OCI-LY1 (cell line): ENCODE measurements around the gene SDK2.

Source experiments
- H2AFZ ChIP-seq: fragments of 200-600 bp; sonication (generic), shearing (Covaris generic); 2 replicates; pipeline ENCODE4 v1.6.0; 2014; ENCODE audit warnings: antibody characterized with exemption, mild to moderate bottlenecking, low read length
- H3F3A ChIP-seq: fragments of 200-600 bp; sonication (generic), shearing (Covaris generic); 2 replicates; pipeline ENCODE4 v1.6.0; 2014; ENCODE audit warnings: mild to moderate bottlenecking, antibody characterized with exemption, low read length, moderate library complexity; ENCODE audit not compliant: insufficient read depth
- H3K27ac ChIP-seq: fragments of 200-600 bp; sonication (generic); 2 replicates; pipeline ENCODE4 v1.5.1; 2014; ENCODE audit warnings: low read length, mixed run types, mild to moderate bottlenecking, low read depth; ENCODE audit not compliant: poor library complexity, severe bottlenecking
- H3K27me3 ChIP-seq: fragments of 200-600 bp; sonication (generic); 2 replicates; pipeline ENCODE4 v1.6.0; 2014; ENCODE audit warnings: antibody characterized with exemption, mild to moderate bottlenecking, low read length, moderate library complexity; ENCODE audit not compliant: insufficient read depth
- H3K36me3 ChIP-seq: fragments of 200-600 bp; sonication (generic); 2 replicates; pipeline ENCODE4 v1.6.1; 2014; ENCODE audit warnings: mild to moderate bottlenecking, antibody characterized with exemption, low read length, moderate library complexity, mixed read lengths; ENCODE audit not compliant: insufficient read depth
- H3K4me1 ChIP-seq: fragments of 200-600 bp; sonication (generic); 2 replicates; pipeline ENCODE4 v1.5.1; 2014; ENCODE audit warnings: mild to moderate bottlenecking, low read length, moderate library complexity; ENCODE audit not compliant: insufficient read depth, severe bottlenecking
- H3K4me2 ChIP-seq: fragments of 200-600 bp; sonication (generic), shearing (Covaris generic); 2 replicates; pipeline ENCODE4 v1.6.1; 2014; ENCODE audit warnings: low read length
- H3K4me3 ChIP-seq: fragments of 200-600 bp; sonication (generic); 2 replicates; pipeline ENCODE4 v1.5.1; 2014; ENCODE audit warnings: low read length, low read depth, mild to moderate bottlenecking, mixed read lengths; ENCODE audit not compliant: poor library complexity, severe bottlenecking
- H3K79me2 ChIP-seq: fragments of 200-600 bp; shearing (Covaris generic); 2 replicates; pipeline ENCODE4 v1.6.1; 2016; ENCODE audit warnings: mixed run types, low read length, mixed read lengths; ENCODE audit not compliant: insufficient read depth
- H3K9ac ChIP-seq: fragments of 200-600 bp; sonication (generic), shearing (Covaris generic); 2 replicates; pipeline ENCODE4 v1.6.1; 2014; ENCODE audit warnings: mild to moderate bottlenecking, low read length, mixed read lengths
- H3K9me2 ChIP-seq: fragments of 200-600 bp; sonication (generic), shearing (Covaris generic); 2 replicates; pipeline ENCODE4 v1.6.1; 2014; ENCODE audit warnings: low read depth, mild to moderate bottlenecking, low read length, mixed read lengths
- H3K9me3 ChIP-seq: fragments of 200-600 bp; shearing (Covaris generic); 2 replicates; pipeline ENCODE4 v1.6.1; 2014; ENCODE audit warnings: low read length, mixed read lengths
- H4K20me1 ChIP-seq: fragments of 200-600 bp; sonication (generic), shearing (Covaris generic); 2 replicates; pipeline ENCODE4 v1.6.0; 2016; ENCODE audit warnings: mild to moderate bottlenecking, low read length; ENCODE audit not compliant: insufficient read depth
- EZH2 ChIP-seq: fragments of 200-600 bp; sonication (generic), shearing (Covaris generic); IDR thresholded peaks from 2 replicates; pipeline ENCODE4 v1.8.0; 2017; ENCODE audit warnings: borderline replicate concordance, mixed run types, mild to moderate bottlenecking, antibody characterized with exemption, low read length, moderate library complexity, mixed read lengths
- TF ChIP-seq, protein P1 (sequence below): fragments of 200-600 bp; sonication (generic), shearing (Covaris generic); IDR thresholded peaks from 2 replicates; pipeline ENCODE4 v1.5.1; 2017; ENCODE audit warnings: mild to moderate bottlenecking, antibody characterized with exemption, low read length, moderate library complexity, mixed read lengths

SDK2 gene

DNA sequence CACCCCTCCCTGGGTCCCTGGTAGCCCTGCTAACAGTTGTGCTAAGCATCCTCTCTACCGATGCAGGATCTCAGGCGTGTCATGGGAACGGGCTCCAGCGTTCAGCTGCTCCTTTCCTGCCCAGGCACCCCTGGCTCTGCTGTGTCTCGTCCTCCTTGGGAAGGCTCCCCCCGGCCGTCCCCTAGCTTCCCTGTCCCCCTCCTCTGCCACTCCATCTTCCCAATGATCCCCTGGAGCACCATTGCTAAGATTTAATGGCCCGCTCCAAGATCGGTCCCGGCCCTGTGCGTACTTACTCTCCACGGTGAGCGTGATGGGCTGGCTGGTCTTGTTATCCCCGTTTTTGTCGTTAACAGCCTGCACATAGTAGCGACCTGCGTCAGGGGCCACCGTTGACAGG lies 196.9 kb downstream of the SDK2 start:
- Histone ChIP-seq H3K9ac (no peak overlapping the region), H2AFZ (no peak overlapping the region), H3K9me2 (no peaks in the 10 kb centered on the region), H3F3A (no peaks in the 10 kb centered on the region), H3K79me2 (no peaks in the 10 kb centered on the region), H3K36me3 (no peaks in the 10 kb centered on the region), H3K4me2 (no peak overlapping the region), H3K27ac (no peak overlapping the region), H3K9me3 (no peaks in the 10 kb centered on the region), H3K4me1 (no peaks in the 10 kb centered on the region), H3K4me3 (no peak overlapping the region), H4K20me1 (no peaks in the 10 kb centered on the region), H3K27me3 (no peaks in the 10 kb centered on the region)
- TF ChIP-seq, protein P1, sequence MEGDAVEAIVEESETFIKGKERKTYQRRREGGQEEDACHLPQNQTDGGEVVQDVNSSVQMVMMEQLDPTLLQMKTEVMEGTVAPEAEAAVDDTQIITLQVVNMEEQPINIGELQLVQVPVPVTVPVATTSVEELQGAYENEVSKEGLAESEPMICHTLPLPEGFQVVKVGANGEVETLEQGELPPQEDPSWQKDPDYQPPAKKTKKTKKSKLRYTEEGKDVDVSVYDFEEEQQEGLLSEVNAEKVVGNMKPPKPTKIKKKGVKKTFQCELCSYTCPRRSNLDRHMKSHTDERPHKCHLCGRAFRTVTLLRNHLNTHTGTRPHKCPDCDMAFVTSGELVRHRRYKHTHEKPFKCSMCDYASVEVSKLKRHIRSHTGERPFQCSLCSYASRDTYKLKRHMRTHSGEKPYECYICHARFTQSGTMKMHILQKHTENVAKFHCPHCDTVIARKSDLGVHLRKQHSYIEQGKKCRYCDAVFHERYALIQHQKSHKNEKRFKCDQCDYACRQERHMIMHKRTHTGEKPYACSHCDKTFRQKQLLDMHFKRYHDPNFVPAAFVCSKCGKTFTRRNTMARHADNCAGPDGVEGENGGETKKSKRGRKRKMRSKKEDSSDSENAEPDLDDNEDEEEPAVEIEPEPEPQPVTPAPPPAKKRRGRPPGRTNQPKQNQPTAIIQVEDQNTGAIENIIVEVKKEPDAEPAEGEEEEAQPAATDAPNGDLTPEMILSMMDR: no peak
- TF ChIP-seq EZH2: no peak

DNA sequence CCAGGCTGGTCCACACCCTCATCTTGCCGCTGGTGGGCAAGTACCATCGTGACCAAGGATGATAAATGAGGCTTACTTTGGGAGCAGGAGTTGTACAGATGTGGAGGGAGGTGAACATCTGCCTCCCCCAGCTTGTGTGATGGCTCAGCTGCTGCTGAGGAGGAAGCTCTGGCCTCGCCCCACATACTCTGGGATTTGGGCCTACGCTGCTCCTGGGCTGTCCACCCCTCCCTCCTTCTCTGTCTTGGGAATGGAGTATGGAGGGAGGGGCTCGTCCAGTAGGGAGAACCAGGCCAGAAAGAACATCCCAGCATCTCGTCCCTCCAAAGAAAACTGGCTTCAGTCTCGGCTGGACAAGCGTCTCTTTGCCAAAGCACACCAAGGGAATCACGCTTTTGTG lies 197.6 kb downstream of the SDK2 start:
- Histone ChIP-seq H3K27ac (no peak overlapping the region), H2AFZ (no peak overlapping the region), H3K9me3 (no peaks in the 10 kb centered on the region), H3K9me2 (no peaks in the 10 kb centered on the region), H4K20me1 (no peaks in the 10 kb centered on the region), H3K36me3 (no peaks in the 10 kb centered on the region; the same call in 1 of the 2 replicates), H3K27me3 (no peaks in the 10 kb centered on the region), H3F3A (no peaks in the 10 kb centered on the region), H3K4me3 (no peak overlapping the region), H3K4me1 (no peaks in the 10 kb centered on the region), H3K4me2 (no peak overlapping the region), H3K79me2 (no peaks in the 10 kb centered on the region), H3K9ac (no peak overlapping the region)
- TF ChIP-seq, protein P1: no peak
- TF ChIP-seq EZH2: no peak

DNA sequence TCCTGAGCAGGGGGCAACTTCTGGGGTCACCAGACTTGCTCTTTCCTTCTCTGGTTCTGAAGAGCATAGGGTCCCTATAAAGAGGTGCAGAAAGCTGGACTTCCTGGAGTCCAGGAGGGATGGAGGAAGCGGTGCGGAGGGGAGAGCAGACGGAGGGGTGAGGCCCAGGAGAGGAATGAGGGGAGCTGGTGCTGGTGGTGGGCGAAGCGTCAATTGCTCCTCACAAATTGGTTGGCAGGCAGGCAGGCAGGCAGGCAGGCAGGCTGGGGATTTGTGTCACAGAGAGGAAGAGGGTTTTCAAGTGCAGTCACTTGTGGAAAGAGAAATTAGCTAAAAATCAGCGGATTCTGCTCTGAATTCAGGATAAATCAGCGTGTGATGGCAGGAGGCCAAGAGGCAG lies 198.8 kb downstream of the SDK2 start:
- H3K4me2 ChIP-seq: no peak overlapping the region
- H3K4me1 ChIP-seq: no peaks in the 10 kb centered on the region
- H3K9me3 ChIP-seq: no peaks in the 10 kb centered on the region
- no peak overlapping the region for H3K27ac ChIP-seq
- no peak overlapping the region for H2AFZ ChIP-seq
- H3K4me3 ChIP-seq: no peak overlapping the region
- H3K9ac ChIP-seq: no peak overlapping the region
- TF ChIP-seq EZH2: no peak
- TF ChIP-seq, protein P1: no peak
- H3K36me3 ChIP-seq: no peaks in the 10 kb centered on the region; the same call in 1 of the 2 replicates
- H3F3A ChIP-seq: no peaks in the 10 kb centered on the region
- no peaks in the 10 kb centered on the region for H3K79me2 ChIP-seq
- no peaks in the 10 kb centered on the region for H3K27me3 ChIP-seq
- no peaks in the 10 kb centered on the region for H3K9me2 ChIP-seq
- no peaks in the 10 kb centered on the region for H4K20me1 ChIP-seq
